ENCODE results near the gene PTPN1.
A peak's percentile ranks its signal among the peaks of the same experiment; 100 is the strongest.
"Not testable (repeated sequence)": the region's sequence is repeated elsewhere in the genome, so short reads cannot be mapped to it uniquely, and the experiment has no call there.

The PTPN1 gene

DNA sequence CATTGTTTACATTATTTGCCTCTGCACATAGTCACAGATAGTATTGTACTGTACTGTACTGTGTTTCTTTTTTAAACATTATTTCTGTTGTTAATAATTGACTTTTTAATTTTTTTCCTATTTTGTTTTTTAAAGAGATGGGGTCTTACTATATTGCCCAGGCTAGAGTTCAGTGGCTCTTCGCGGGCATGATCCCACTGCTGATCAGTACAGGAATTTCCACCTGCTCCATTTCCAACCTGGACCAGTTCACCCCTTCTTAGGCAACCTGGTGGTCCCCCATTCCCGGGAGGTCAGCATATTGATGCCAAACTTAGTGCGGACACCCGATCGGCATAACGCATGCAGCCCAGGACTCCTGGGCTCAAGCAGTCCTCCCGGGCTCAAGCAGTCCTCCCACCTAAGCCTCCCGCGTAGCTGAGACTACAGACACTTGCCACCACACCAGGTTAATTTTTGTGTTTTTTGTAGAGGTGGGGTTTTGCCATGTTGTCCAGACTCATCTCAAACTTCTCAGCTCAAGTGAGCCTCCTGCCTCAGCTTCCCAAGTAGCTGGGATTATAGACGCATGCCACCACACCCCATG is 47.5 kb downstream of the PTPN1 start:
- DNase-seq (ENCODE audit: low read depth in 2 of 2) = no peak

DNA sequence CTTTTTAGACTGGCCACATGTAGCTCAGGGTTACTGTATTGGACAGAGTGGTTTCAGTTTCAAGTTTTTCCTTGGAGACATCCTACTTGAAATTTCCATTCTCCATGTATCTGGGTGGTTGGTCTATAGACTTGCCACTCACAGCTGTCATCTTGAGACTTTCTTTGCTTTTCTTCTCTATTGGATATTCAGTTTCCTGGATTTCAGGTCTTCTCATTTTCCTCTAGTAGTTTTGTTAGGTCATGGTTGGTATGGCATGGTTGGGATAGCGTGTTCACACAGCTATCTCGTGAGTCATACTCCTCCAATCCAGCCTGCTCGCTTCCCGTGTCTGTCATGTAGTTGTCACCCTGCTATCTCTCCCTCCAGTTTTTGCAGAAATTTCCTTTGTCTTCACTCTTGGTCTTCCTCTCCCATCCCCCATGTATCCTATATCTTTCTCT is 48.3 kb downstream of the PTPN1 start:
- DNase-seq (ENCODE audit: low read depth in 2 of 2) = no peak

DNA sequence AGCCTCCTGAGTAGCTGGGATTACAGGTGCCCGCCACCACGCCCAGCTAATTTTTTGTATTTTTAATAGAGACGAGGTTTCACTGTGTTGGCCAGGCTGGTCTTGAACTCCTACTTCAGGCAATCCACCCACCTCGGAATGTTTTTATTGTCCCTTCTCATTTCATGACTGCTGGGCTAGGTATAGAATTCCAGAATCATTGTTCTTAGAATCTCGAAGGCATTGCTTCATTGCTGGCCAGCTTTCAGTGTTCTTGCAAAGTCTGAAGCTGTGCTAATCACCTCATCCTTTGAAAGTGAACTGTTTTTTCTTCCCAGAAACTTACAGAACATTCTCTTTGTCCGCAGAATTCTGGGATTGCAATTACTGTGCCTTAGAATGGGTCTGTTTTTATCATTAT is 49.0 kb downstream of the PTPN1 start:
- DNase-seq (ENCODE audit: low read depth in 2 of 2) = no peak

DNA sequence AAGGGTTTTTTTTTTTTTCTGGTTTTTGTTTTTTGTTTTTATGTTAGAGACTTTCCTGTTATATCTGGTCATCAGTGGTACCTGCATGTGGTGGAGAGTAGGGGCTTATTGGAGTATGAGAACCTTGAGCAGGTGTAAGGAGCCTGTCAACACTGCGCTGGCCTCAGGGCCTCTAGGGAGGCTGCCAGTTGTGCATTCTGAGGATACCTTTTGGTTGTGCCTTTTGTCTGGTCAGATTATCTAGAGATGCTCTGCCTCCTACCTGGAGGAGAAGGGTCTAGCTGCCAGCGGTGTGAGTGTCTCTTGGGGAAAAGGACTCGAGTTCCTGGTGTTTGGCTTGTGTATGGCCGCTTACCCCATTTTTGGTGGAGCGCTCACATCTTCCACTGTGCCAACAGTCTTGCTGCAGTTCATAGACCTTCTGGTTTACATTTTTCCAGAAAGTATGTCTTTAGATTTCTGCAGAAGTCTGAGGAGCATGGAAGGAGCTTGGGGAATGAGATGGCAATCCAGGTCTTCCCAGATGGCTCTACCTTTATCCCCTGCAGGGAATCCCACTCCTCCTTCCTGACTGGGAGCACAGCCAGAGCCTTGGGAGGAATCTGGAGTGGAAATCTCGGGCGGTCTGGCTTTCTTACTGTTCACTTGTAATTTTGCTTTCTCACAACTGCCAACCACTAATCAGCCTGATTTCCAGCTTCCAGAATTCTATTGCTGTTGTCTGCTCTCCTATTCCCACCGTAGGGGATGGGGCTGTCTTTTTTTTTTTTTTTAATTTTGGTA is 49.9 kb downstream of the PTPN1 start:
- no peak for DNase-seq (ENCODE audit: low read depth in 2 of 2)

DNA sequence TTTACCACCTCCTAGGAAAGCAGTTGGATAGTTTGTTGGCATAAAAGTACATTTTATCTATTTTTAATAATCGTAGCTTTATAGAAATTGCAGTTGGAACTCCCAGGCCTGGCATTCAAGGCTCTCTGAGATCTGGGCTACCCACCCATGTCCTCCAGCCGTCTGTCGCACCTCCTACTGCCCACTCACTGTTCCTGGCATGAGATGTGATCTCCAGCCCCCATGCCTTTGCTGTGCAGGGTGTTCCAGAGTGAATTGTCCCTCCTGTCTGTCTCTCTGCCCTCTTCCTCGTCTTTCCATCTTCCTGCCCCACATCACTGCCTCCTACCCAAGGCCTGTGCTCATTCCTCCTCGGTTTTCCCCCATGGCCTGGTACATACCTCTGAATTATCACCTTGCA is 50.7 kb downstream of the PTPN1 start:
- no peak for DNase-seq (ENCODE audit: low read depth in 2 of 2)

DNA sequence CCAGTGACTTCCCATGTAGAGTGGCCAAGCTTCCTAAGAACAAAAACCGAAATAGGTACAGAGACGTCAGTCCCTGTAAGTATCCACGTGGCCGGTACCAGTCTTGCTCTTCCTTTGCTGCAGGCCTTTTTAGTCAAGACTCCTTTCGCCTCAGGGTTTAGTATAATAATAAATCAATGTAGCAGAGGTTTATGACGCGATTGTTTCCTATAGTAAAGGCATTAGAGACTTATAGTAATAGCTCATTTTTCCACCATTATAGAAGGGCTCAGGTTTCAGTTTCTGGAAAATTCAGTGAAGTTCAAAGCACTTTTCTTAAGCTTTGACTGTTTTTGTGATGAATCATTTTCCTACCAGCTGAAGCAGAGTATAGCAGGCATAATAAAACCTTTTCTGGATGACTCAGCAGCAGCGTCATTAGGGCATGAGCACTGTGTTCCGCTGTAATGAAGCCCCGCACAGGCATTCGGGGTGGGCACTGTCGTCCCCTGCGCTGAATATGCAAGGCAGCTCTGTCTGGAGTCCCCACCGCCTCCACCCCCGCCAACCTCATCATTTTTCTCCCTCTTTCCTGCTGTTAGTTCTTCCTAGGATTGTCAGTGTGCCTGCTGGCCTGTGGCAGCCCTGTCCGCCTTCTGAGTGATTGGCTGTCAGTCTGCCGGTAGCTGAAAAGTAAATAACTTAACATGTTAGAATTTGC is 51.3 kb downstream of the PTPN1 start:
- DNase-seq (ENCODE audit: low read depth in 2 of 2) = peak; percentile 16 to 53

DNA sequence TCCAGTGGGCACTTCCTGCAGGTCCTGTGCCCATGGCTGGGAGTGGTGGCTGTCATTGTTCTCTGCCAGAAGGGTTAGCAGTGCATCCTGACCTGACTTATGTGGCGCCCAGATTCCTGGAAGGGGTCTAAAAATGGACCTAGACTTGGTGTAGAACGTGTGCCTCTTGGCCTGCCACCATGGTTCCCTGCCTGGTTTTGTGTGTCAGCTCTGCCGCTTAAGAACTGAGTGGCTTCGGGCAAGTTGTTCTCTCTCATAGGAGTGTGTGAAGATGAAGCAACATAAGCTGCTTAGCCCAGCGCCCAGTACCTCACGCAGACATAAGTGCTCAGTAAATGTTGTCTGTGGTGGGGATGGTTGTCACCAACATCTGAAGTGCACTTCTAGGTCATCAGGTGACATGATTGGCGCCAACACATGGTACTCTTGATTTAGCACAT is 52.1 kb downstream of the PTPN1 start:
- DNase-seq (ENCODE audit: low read depth in 2 of 2) = no peak

DNA sequence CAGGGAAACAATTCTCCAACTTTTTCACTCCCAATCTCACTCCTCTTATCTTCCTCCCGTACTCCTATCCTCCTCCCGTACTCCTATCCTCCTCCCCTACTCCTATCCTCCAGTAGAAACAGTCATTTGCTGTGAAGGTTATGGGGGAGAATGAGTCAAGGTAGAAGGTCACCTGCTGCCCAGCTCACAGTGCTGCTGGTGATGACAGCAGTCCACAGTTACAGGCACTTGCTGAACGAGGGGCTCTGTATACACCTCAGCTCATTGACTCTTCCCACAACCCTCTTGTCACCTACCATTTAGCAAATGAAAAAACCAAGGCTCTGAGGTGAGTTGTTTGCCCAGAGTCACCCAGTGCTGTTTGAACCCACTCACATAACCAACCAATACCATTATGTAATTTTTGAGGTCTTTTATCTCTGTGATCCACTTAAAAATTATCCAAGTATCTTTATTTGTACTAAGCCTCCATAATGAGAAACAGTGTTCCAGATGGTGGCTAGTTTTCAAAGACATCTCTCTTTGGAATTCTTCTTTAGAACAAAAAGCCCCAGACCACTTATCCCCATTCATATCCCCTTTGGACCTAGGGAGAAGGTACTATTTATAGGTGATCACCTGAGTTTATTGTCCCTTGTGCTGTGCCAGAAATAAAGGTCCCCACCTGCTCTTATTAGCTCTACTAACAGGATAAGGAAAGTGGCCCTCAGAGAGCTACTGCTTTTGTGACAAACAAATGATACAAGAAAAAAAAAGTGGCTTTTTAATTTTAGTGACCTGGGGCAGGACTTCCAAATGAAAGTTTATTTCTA is 53.2 kb downstream of the PTPN1 start:
- no peak for DNase-seq (ENCODE audit: low read depth in 2 of 2)

DNA sequence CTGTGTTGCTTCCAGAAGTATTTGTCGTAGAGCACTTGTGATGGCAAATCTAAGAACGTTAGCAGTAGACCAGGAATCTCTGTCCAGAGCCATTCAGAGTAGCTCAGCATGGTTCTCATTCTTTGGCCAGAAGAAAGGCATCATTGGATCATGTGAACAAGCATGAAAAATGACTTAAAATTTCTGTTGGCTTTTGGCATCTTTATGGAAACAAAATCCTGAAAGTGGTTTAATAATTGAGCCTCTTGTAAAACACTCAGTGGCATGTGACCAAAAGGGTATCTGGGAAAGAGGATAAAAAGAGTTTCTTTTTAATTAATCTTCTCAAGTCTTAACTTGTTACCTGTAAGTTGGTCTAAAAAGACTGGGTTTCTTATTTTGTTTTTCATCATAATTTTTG is 55.2 kb downstream of the PTPN1 start:
- no peak for DNase-seq (ENCODE audit: low read depth in 2 of 2)

DNA sequence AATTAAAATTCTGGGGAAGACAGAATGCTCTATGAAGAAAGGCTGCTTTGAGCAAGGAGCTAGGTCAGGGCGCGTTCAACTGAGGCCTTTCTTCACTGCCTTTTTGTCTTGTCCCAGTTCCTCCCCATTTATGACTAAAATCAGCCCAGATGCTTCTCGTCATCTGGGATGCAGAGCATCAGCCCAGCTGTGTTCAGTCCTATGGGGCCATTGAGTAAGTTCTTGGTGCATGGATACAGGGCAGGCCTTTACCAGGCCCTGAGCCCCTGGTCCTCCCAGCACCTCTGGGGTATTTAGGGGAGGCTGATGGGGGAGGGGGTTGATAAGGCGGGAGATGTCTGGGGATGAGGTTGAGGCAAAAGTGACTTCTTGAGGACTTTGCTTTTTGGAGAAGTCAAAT is 55.7 kb downstream of the PTPN1 start:
- no peak for DNase-seq (ENCODE audit: low read depth in 2 of 2)

DNA sequence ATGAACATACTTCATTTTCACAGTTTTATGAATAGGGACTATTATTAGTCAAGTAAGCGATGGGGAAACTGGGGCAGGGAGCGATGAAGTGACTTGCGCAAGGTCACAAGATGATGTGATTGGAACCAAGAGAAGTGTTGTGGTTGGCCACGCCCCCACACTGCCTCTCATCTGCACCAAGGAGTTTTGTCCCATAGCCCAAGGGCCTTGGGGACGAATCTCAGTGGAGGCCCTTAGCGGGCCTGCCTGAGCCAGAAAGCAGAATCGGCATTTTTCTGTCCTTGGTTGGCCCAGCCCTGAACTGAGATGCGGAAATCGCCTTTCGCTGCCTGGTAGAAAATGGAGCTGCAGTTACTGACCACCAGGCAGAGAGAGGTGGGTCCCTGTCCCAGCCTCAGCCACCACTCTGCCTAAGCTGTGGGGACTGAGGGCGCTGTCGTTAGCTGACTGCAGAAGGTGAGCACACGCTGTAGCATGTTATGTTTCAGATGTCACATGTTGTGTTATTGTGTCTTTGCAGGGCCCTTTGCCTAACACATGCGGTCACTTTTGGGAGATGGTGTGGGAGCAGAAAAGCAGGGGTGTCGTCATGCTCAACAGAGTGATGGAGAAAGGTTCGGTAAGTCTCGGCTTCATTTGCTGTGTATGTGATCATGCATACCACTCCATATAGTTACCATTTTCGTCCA is 57.8 kb downstream of the PTPN1 start:
- DNase-seq (ENCODE audit: low read depth in 2 of 2) = no peak

DNA sequence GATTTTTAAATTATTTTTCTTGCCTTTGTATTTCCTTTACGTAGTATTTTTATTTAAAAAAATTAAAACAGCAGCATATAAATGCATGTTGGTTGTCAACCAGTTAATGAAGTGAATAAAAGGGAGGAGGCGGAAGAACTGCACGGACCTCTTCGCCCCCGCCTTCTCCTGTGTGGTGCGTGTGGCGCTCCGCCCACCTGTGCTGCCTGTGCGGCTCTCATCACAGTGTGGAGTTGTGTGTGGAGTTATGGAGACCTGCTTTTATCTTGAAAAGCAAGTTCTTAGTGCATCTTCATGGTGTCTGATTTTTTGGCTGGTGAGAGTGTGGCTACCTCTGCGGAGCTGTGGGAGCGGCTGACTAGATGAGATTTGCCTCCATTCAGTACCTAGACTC is 58.4 kb downstream of the PTPN1 start:
- DNase-seq (ENCODE audit: low read depth in 2 of 2) = no peak

DNA sequence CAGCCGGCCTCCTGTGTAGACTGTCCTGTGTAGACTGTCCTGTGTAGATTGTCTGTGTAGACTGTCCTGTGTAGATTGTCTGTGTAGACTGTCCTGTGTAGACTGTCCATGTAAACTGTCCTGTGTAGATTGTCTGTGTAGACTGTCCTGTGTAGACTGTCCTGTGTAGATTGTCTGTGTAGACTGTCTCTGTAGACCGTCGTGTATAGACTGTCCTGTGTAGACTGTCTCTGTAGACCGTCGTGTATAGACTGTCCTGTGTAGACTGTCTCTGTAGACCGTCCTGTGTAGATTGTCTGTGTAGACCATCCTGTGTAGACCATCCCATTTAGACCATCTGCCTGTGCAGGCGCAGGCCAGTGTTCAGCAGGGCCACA is 59.3 kb downstream of the PTPN1 start:
- DNase-seq (ENCODE audit: low read depth in 2 of 2) = not testable (repeated sequence)

DNA sequence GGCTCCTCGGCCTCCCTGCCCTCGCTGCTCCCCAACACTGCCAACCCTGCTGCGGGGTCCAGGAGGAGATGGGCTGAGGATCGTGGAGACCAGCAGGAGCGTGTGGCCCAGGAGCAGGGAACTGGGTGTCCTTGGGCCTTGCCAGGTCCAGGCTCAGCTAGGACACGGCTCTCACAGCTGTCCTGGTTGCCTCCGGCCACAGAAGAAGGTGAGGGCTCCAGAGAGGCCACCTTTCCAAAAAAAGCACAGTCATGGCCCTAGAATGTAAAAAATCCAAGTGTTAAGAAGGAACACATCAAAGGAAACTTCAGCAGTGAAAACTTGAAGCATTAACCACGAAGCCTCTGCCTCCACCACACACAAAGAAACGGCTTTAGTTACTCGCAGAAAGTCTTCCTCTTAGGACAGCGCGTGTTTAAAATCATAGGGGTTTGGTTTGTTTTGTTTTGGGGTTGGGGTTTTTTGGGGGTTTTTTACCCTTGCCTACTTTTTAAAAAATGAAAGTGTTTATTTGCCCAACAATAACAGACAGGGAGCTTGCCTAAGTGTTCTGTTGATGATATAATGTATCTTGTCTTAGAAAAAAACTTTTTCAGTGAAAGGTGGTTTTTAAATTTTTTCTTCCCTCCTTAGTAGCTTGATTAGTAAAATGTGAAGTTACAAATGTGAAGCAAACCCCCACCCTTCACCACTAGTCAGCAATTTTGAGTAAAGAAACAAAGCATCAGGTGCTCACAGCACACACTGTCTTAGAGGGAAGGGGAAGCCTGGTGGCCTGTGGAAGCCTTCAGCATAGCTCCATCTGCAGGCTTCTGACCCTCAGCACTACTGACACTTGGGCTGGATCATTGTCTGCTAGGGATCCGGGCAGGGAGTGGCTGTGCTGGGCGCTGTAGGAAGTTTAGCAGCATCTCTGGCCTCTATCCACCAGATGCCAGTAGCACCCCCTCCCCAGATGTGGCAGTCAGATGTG is 60.0 kb downstream of the PTPN1 start:
- no peak for DNase-seq (ENCODE audit: low read depth in 2 of 2)

DNA sequence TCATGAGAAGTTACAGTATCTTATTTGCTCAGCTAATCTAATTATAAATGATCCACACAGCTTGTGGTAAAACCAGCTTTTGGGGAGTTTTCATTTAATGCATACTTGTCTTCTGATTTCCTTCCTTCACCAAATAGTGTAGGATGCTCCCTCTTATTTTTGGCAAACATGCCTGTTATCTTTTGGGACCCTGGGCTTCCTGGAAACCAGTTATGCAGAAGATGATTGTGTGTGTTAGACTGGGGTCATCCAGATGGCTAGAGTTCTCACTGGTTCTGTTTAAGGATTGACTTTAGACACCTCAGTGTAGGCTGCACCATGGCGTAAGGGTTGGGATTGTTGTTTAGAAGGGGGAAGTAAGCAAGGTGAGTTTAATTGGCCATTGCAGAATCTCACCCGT is 61.3 kb downstream of the PTPN1 start:
- no peak for DNase-seq (ENCODE audit: low read depth in 2 of 2)

DNA sequence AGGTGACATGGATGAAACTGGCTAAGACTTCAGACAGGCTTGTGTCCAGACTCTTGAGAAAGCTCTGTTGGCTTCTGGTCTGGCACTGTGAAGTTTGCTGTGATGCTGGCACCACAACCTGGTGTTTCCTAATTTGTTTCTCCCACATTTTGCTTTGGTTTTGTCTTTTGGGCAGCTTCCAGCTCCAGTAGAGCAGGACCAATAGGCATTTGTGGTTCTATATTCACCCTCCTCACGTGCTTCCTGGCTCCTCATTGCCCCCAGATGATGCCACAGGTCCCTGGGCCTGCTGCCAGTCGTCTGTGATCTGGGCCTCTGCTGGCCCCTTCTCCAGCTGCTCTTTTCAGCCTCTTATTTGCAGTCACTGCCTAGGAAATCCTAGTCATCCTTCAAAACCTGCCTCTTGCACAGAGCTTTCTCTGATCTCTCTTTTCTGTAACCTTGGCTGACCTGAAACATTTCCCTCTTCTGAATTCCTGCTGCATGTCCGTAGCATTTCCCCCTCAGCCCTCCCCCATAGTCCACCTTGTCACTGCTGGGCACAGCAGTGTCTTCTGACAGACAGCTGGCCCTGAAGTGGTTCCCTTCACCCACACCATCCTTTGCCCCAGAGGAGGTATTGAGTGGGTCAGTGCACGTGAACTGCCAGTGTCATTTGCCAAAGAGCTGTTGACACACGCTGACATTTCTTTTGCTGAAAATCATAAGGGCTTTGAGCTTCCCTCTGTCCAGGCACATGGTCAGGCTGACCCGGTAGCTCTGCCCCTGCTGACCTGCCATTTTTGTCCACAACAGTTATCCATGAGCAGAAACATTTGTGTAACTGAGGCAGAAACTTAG is 63.0 kb downstream of the PTPN1 start:
- no peak for DNase-seq (ENCODE audit: low read depth in 2 of 2)

DNA sequence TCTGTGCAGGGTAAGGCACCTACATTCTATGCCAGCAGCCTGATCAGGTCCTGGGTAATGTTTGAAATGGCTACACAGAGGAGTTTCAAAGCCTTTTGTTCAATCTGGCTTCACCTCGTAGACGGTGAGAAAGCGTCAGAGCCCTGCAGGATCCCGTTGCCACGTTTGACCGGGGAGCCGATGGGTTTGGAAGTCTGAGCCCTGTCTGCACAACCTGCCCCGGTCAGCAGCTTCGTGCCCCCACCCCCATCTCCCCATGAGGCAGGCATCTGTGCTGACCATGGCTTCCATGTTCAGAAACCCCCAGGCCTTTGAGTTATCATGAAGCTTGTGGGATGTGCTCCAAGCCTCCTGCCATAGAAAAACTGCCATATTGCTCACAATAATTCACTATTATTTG is 63.9 kb downstream of the PTPN1 start:
- no peak for DNase-seq (ENCODE audit: low read depth in 2 of 2)

DNA sequence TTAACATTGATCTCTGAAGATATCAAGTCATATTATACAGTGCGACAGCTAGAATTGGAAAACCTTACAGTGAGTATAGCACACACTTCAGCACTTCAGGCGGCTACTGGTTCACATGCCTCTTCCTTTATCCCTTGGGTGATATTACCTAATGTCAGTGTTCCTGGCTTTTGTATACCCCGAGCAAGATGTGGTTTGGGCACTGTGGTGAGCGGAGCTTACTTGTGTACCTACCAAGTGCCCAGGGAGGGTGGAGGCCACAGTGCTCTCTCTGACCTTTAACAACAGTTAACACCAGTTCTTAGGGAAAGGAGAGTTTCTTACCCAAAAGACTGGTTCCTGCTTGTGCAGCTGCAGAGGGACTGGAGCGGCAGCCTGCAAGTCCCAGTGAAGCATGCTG is 64.4 kb downstream of the PTPN1 start:
- DNase-seq (ENCODE audit: low read depth in 2 of 2) = no peak

Data from activated CD8-positive, alpha-beta memory T cell treated with anti-CD3 and anti-CD28 coated beads for 4 hours (primary cell).